Measurements from ENCODE around the gene ANKRD34A. TPM values are rescaled to one million over a fixed set of nuclear protein-coding genes. Genes with fewer than 3 reads are reported as not detected.
A peak's percentile ranks its signal among the peaks of the same experiment; 100 is the strongest.

Gene ANKRD34A
- total and polyA plus RNA-seq, 2 of the 13 experiments (the other 11 are each of a cell fraction or from before 2014, with no cell fraction given): 0.05 to 0.07 TPM

DNA sequence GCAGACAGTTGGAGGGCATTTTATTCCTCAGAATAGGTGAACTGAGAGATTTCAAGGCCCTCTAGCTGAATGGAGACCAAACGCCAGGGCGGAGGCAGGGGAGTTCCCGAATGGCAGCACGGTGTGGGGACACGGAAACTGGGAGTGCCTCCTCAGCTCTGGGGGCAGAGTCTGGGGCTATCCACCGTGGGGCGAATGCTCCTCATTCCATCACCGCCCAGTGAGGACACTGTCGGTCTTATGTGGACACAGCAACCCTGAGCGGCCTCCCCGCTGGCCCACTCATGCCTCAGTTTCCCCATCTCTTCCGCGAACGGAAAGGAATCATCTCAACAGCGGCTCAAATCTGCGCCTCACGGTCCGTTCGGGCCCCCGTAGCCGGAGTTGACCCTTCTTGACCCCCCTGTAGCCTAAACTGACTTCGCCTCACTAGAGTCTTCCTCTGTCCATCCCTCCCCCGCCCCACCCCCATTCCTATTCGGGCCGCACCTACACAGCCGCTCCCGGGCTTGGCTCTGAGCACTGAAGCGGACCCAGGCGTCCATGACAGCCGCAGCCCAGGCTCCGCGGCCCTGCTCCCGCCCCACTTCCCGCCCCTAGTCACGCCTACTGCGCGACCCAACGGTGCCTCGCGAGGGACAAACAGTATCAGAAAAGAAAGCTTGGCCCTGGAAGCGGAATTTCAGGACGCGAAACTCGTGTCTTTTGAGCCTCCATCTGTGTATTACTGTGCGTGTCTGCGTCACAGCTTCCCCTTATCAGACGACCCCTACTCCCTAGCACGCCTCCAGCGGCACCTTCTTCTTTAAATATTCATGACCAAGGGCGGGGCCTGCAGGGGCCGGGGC, 46.0 kb downstream of the ANKRD34A start, which contains the start of gene PEX11B (continued):
- TF ChIP-seq TBX2 (CRISPR knock-in tag; IDR thresholded peaks at IDR 0.05; ENCODE audit: borderline replicate concordance): peak; percentile 29
- TF ChIP-seq, protein P1, sequence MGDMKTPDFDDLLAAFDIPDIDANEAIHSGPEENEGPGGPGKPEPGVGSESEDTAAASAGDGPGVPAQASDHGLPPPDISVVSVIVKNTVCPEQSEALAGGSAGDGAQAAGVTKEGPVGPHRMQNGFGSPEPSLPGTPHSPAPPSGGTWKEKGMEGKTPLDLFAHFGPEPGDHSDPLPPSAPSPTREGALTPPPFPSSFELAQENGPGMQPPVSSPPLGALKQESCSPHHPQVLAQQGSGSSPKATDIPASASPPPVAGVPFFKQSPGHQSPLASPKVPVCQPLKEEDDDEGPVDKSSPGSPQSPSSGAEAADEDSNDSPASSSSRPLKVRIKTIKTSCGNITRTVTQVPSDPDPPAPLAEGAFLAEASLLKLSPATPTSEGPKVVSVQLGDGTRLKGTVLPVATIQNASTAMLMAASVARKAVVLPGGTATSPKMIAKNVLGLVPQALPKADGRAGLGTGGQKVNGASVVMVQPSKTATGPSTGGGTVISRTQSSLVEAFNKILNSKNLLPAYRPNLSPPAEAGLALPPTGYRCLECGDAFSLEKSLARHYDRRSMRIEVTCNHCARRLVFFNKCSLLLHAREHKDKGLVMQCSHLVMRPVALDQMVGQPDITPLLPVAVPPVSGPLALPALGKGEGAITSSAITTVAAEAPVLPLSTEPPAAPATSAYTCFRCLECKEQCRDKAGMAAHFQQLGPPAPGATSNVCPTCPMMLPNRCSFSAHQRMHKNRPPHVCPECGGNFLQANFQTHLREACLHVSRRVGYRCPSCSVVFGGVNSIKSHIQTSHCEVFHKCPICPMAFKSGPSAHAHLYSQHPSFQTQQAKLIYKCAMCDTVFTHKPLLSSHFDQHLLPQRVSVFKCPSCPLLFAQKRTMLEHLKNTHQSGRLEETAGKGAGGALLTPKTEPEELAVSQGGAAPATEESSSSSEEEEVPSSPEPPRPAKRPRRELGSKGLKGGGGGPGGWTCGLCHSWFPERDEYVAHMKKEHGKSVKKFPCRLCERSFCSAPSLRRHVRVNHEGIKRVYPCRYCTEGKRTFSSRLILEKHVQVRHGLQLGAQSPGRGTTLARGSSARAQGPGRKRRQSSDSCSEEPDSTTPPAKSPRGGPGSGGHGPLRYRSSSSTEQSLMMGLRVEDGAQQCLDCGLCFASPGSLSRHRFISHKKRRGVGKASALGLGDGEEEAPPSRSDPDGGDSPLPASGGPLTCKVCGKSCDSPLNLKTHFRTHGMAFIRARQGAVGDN (CRISPR knock-in tag; IDR thresholded peaks at IDR 0.05): peak; percentile 72
- peak; percentile 66; the same call in 1 of the 2 replicates for TF ChIP-seq MAX (IDR thresholded peaks at IDR 0.05)
- TF ChIP-seq ZNF512 (CRISPR knock-in tag; IDR thresholded peaks at IDR 0.05): no peak
- TF ChIP-seq HNRNPK (IDR thresholded peaks at IDR 0.05; ENCODE audit: low read depth, low read length, poor library complexity, severe bottlenecking): peak; percentile 74
- 0 out of 2 replicates have a peak, but pooled peaks have one; percentile 35 for TF ChIP-seq MAZ (IDR thresholded peaks at IDR 0.05; ENCODE audit: borderline replicate concordance, low read depth, low read length)
- TF ChIP-seq MAZ (CRISPR knock-in tag; IDR thresholded peaks at IDR 0.05; ENCODE audit: low read depth): 0 out of 2 replicates have a peak, but pooled peaks have one; percentile 34
- TF ChIP-seq, protein P2, sequence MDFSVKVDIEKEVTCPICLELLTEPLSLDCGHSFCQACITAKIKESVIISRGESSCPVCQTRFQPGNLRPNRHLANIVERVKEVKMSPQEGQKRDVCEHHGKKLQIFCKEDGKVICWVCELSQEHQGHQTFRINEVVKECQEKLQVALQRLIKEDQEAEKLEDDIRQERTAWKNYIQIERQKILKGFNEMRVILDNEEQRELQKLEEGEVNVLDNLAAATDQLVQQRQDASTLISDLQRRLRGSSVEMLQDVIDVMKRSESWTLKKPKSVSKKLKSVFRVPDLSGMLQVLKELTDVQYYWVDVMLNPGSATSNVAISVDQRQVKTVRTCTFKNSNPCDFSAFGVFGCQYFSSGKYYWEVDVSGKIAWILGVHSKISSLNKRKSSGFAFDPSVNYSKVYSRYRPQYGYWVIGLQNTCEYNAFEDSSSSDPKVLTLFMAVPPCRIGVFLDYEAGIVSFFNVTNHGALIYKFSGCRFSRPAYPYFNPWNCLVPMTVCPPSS (IDR thresholded peaks at IDR 0.05): no peak
- TF ChIP-seq NKX3-1 (CRISPR knock-in tag; IDR thresholded peaks at IDR 0.05): no peak; the same call in 1 of the 2 replicates
- peak; percentile 87 for TF ChIP-seq SAP130 (CRISPR knock-in tag; IDR thresholded peaks at IDR 0.05; ENCODE audit: low read depth)
- peak; percentile 61; the same call in 1 of the 2 replicates for TF ChIP-seq NR2F6 (IDR thresholded peaks at IDR 0.05)
- peak; percentile 9; the same call in 1 of the 2 replicates for TF ChIP-seq NR2F6 (CRISPR knock-in tag; IDR thresholded peaks at IDR 0.05)
- TF ChIP-seq ZNF430 (CRISPR knock-in tag; IDR thresholded peaks at IDR 0.05): peak; percentile 57; the same call in 1 of the 2 replicates
- peak; percentile 69; the same call in 1 of the 2 replicates for TF ChIP-seq ZNF547 (CRISPR knock-in tag; IDR thresholded peaks at IDR 0.05)
- no peak for TF ChIP-seq TFAP4 (IDR thresholded peaks at IDR 0.05; ENCODE audit: borderline replicate concordance, low read depth)
